Measurements from ENCODE around the gene UBIAD1. TPM values are rescaled to one million over a fixed set of nuclear protein-coding genes. Genes with fewer than 3 reads are reported as not detected.
A peak's percentile ranks its signal among the peaks of the same experiment; 100 is the strongest.

UBIAD1 gene
- total and polyA plus RNA-seq, 2 of the 13 experiments (the other 11 are each of a cell fraction or from before 2014, with no cell fraction given): 16.9 to 20.4 TPM

DNA sequence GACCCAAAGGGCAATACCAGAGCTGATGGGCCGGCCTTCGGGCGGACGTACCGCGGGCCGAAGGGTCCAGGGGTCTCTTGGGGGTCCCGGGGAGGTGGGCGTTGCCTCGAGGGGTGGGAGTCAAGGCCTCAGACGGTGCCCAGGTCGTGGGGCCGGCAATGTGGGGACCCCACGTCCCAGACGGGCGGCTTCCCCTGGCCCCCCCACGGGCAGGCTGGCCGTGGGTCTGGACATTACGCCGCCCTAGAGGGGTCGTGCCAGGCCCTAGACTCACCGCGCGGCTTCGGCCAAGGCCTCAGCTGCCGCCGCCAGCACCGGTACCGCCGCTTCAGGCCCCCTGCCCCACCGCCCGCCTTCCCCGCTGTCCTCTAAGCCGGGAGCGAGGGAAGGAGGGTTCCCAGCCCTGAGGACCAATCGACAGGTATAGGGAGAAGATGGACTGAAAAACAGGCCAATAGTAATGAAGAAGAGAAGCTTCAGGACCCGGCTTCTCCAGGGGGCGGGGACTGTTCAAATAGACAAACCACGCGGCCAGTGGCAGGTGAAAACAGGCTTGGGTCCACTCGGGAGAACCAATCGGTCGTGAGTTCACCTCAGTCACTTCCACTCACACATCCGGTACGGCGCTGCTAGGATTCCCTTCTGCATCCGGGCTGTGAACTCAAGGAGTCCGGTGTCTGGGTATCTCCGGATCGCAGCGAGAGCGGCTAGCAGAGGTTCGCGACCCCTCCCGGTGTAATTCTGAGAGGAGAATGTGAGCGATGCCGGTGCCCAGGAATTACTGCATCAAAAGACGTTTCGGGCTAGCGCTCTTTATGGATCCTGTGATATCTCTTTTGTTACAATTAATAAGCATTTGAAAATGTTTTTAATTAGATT is 10.6 kb upstream of the UBIAD1 start, which contains the start of gene MTOR (continued):
- TF ChIP-seq, protein P1, sequence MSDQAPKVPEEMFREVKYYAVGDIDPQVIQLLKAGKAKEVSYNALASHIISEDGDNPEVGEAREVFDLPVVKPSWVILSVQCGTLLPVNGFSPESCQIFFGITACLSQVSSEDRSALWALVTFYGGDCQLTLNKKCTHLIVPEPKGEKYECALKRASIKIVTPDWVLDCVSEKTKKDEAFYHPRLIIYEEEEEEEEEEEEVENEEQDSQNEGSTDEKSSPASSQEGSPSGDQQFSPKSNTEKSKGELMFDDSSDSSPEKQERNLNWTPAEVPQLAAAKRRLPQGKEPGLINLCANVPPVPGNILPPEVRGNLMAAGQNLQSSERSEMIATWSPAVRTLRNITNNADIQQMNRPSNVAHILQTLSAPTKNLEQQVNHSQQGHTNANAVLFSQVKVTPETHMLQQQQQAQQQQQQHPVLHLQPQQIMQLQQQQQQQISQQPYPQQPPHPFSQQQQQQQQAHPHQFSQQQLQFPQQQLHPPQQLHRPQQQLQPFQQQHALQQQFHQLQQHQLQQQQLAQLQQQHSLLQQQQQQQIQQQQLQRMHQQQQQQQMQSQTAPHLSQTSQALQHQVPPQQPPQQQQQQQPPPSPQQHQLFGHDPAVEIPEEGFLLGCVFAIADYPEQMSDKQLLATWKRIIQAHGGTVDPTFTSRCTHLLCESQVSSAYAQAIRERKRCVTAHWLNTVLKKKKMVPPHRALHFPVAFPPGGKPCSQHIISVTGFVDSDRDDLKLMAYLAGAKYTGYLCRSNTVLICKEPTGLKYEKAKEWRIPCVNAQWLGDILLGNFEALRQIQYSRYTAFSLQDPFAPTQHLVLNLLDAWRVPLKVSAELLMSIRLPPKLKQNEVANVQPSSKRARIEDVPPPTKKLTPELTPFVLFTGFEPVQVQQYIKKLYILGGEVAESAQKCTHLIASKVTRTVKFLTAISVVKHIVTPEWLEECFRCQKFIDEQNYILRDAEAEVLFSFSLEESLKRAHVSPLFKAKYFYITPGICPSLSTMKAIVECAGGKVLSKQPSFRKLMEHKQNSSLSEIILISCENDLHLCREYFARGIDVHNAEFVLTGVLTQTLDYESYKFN (CRISPR knock-in tag; conservative IDR thresholded peaks at IDR 0.05): no peak
- TF ChIP-seq, protein P2, sequence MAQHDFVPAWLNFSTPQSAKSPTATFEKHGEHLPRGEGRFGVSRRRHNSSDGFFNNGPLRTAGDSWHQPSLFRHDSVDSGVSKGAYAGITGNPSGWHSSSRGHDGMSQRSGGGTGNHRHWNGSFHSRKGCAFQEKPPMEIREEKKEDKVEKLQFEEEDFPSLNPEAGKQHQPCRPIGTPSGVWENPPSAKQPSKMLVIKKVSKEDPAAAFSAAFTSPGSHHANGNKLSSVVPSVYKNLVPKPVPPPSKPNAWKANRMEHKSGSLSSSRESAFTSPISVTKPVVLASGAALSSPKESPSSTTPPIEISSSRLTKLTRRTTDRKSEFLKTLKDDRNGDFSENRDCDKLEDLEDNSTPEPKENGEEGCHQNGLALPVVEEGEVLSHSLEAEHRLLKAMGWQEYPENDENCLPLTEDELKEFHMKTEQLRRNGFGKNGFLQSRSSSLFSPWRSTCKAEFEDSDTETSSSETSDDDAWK (CRISPR knock-in tag; IDR thresholded peaks at IDR 0.05): no peak
- TF ChIP-seq ZNF562 (CRISPR knock-in tag; IDR thresholded peaks at IDR 0.05; ENCODE audit: borderline replicate concordance): no peak
- TF ChIP-seq, protein P3, sequence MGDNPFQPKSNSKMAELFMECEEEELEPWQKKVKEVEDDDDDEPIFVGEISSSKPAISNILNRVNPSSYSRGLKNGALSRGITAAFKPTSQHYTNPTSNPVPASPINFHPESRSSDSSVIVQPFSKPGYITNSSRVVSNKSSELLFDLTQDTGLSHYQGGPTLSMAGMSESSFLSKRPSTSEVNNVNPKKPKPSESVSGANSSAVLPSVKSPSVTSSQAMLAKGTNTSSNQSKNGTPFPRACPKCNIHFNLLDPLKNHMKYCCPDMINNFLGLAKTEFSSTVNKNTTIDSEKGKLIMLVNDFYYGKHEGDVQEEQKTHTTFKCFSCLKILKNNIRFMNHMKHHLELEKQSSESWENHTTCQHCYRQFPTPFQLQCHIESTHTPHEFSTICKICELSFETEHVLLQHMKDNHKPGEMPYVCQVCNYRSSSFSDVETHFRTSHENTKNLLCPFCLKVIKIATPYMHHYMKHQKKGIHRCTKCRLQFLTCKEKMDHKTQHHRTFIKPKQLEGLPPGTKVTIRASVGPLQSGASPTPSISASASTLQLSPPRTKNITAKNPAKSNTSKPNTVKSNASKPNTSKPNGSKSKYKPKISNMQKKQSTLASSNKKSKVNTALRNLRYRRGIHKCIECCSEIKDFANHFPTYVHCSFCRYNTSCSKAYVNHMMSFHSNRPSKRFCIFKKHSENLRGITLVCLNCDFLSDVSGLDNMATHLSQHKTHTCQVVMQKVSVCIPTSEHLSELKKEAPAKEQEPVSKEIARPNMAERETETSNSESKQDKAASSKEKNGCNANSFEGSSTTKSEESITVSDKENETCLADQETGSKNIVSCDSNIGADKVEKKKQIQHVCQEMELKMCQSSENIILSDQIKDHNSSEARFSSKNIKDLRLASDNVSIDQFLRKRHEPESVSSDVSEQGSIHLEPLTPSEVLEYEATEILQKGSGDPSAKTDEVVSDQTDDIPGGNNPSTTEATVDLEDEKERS (CRISPR knock-in tag; IDR thresholded peaks at IDR 0.05): 0 out of 2 replicates have a peak, but pooled peaks have one; percentile 10
- no peak for TF ChIP-seq ZNF781 (CRISPR knock-in tag; IDR thresholded peaks at IDR 0.05; ENCODE audit: borderline replicate concordance, not compliant biosample characterization)
- TF ChIP-seq ATF7 (IDR thresholded peaks at IDR 0.05): no peak
- TF ChIP-seq ATF7 (CRISPR knock-in tag; IDR thresholded peaks at IDR 0.05): no peak
- peak; percentile 81 for TF ChIP-seq RXRA (CRISPR knock-in tag; IDR thresholded peaks at IDR 0.05)
- TF ChIP-seq, protein P4, sequence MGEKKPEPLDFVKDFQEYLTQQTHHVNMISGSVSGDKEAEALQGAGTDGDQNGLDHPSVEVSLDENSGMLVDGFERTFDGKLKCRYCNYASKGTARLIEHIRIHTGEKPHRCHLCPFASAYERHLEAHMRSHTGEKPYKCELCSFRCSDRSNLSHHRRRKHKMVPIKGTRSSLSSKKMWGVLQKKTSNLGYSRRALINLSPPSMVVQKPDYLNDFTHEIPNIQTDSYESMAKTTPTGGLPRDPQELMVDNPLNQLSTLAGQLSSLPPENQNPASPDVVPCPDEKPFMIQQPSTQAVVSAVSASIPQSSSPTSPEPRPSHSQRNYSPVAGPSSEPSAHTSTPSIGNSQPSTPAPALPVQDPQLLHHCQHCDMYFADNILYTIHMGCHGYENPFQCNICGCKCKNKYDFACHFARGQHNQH (CRISPR knock-in tag; IDR thresholded peaks at IDR 0.05): peak; percentile 75; the same call in 1 of the 2 replicates
- no peak for TF ChIP-seq PCBP1 (IDR thresholded peaks at IDR 0.05; ENCODE audit: borderline replicate concordance, low read depth, low read length)
- TF ChIP-seq, protein P5, sequence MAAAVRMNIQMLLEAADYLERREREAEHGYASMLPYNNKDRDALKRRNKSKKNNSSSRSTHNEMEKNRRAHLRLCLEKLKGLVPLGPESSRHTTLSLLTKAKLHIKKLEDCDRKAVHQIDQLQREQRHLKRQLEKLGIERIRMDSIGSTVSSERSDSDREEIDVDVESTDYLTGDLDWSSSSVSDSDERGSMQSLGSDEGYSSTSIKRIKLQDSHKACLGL (CRISPR knock-in tag; IDR thresholded peaks at IDR 0.05): no peak; the same call in 1 of the 2 replicates
- no peak for TF ChIP-seq MED8 (CRISPR knock-in tag; IDR thresholded peaks at IDR 0.05; ENCODE audit: insufficient replicate concordance)
- TF ChIP-seq ZNF256 (CRISPR knock-in tag; conservative IDR thresholded peaks at IDR 0.05): no peak
- no peak for TF ChIP-seq XBP1 (CRISPR knock-in tag; IDR thresholded peaks at IDR 0.05)
- no peak for TF ChIP-seq FOXA1 (IDR thresholded peaks at IDR 0.05)
- TF ChIP-seq FOXA1 (CRISPR knock-in tag; IDR thresholded peaks at IDR 0.05): peak; percentile 44; the same call in 1 of the 2 replicates
- TF ChIP-seq ZNF354B (CRISPR knock-in tag; IDR thresholded peaks at IDR 0.05): no peak
- peak; percentile 79 for TF ChIP-seq POLR2AphosphoS5 (IDR thresholded peaks at IDR 0.05; ENCODE audit: low read depth, low read length)

Data from HepG2 (cell line).